GM18526 (cell line): Measurements from ENCODE around the gene GNL3.
A peak's percentile ranks its signal among the peaks of the same experiment; 100 is the strongest.

Experiments used
- POLR2A ChIP-seq: IDR thresholded peaks from 3 replicates; pipeline ENCODE4 v1.6.1; 2011; ENCODE audit not compliant: insufficient read length; ENCODE audit errors: extremely low read depth

The GNL3 gene

DNA sequence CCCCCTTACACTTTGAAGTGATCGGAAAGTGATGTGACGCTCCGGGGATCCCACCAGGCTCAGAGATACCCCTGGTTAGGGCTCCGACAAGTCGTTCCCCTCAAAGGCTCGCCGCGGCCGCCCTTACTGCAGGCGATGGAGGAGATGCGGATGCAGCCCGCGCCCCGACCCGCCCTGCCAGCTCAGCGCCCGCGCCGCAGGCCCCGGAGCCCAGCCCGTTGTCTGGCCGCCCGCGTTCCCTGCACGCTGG lies 19.5 kb downstream of the GNL3 start:
- peak; percentile 71 for TF ChIP-seq POLR2A

DNA sequence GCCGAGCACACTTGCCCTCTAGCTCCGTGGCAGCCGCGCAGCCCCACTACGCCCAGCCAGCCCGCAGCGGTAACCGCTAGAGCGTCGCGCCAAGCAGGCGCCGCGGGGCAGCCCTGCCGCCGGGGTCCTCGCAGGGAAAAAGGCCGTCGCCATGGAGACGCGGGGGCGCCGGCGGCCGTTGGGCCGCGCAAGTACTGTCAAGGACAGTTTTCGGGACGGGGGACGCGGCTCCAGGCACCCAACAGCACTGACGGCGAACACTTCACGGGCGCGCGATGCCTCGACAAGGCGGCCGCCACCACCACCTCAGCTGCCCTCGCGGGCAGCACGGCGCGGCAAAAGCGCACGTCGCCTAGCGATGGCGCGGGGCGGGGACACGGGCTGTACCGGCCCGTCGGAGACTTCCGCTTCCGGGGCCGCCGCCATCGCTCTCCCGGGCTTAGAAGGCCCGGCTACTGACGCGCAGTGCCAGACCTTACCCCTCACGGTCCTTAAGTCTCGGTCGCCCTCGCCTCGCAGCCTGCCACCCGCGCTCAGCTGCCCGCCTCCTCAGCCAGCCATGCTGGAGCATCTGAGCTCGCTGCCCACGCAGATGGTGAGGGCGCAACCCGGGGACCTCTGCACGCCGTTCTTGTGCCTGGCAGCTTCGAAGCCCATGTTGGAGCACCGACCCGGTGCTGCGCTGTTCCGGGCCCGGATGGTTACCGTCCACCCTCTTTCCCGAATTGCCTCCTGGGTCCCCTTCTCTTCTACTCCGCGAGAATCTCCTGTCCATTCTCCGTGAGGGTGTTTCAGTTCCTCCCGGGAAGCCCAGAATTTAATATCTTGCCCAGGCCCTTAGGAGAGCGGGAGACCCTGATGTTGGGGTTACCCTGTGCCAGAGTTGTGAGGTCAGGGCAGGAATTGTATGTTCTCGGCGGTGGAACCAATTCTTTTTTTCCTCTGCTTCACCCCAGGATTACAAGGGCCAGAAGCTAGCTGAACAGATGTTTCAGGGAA lies 20.2 kb downstream of the GNL3 start, which contains the start of the genes GLT8D1 and SPCS1:
Gene GLT8D1 (minus strand): TSS at position 104 of the 999 bp plus-strand sequence. CDS start 5,331 bp downstream, outside the sequence.
Gene SPCS1 (plus strand): TSS at position 419 of the 999 bp plus-strand sequence. CDS start 141 bp downstream, at position 560.
- TF ChIP-seq POLR2A: peak; percentile 85

DNA sequence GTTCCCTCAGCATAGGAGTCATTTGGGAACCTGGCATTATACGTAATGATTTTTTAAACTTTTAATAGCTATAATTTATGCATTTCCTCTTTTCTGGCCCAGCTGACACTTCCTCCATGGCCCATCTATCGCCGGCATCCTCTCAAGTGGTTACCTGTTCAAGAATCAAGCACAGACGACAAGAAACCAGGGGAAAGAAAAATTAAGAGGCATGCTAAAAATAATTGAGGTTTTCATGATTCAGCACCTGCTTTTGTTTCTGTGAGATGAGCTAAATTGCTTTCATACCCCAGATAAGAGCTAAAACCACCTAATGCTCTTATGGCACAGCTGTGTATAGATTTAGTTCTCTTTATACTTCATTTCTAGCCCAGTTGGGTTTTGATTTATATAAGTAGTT lies 21.8 kb downstream of the GNL3 start:
- TF ChIP-seq POLR2A: no peak

DNA sequence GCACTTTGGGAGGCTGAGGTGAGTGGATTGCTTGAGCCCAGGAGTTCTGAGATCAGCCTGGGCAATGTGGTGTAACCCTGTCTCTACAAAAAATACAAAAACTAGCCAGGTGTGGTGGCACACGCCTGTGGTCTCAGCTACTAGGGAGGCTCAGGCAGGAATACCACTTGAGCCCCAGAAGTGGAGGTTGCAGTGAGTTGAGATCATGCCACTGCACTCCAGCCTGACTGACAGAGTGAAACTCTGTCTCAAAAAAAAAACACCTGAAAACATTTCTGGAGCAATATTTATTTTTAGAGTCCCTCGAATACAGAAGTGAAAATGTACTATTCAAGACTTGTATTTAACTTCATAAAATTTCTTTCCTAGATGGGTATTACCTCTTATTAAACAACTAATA lies 24.7 kb downstream of the GNL3 start:
- no peak for TF ChIP-seq POLR2A

DNA sequence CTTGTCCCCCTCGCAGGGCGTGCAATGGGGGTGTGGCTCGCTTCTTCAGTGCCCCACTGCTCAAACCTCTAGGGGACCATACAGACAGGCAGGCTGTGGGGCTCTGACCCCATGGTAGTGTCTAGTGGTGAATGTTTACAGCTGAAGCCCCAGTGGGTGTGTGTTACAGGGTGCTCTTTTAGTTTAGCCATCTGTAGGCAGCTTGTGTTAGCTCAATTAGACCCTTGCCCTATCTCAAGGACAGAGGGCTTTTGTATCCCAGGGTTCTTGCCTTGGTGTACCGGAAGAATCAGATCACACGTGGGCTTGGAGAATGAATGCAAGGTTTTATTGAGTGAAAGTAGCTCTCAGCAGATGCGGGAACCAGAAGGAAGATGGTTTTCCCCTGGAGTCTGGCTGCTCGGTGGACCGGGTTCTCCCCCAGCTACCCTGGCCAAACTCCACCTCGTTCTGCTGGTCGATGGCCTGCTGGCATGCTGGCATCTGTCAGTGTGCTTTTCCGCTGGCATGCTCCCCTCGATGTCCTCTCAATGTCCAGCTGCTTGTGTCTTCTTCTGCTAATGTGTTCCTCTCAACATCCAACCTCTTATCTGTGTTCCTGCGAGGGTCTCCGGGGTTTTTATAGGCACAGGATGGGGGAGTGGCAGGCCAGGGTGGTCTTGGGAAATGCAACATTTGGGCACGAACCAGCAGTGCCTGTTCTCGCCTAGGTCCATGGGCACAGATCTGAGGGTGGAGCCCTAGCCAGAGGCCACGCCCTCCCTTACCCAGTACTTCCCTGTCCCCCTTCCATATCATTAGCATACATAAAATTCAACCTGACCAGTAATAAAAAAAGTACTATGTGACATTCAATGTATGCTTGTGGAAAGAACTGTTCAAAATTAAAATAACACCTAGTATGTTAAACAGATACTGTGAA lies 26.7 kb downstream of the GNL3 start:
- no peak for TF ChIP-seq POLR2A

DNA sequence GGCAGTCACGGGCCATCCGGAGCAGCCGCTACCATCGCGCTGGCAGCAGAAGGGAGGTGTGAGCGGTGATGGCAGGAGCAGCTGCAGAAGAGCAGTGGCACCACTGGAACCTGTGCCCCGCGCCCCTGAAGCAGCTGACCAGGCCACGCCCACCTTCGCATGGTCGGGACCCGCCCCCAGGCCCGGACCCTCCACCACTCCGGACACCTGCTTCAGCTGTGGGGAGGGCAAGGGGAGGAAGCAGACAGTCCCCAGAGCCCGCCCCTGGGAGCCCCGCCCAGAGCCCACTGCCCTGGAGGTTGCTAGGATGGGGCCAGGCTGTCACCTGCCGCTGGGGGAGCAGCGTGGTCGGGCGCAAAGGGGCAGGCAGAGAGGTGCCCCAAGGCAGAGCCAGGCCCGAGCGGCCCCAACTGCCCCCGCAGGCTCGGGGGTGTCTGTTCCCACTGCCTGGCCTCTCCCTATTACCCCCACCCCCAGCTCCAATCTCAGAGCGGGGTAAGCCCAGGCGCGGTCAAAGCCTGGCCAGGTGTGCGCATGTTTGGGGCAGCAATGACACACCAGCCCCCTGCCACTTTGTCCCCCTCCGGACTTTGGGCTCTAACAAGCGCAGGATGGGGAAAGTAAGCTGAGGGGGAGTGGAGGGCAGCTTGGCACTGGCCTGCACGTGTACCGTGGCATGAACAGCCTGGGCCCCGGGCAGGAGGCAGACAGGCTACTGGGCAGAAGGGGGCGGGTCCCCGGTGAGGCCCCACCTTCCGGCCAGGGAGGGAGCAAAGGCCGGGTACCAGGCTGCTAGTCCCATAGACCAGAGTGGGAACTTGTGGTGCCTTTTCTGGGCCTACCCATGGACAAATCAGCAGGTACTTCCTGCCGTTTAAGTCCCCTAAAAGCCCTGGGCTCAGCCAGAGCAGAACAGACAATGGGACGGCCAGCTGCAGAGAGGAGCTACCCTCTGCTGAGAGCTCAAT lies 28.8 kb downstream of the GNL3 start:
- TF ChIP-seq POLR2A: no peak

DNA sequence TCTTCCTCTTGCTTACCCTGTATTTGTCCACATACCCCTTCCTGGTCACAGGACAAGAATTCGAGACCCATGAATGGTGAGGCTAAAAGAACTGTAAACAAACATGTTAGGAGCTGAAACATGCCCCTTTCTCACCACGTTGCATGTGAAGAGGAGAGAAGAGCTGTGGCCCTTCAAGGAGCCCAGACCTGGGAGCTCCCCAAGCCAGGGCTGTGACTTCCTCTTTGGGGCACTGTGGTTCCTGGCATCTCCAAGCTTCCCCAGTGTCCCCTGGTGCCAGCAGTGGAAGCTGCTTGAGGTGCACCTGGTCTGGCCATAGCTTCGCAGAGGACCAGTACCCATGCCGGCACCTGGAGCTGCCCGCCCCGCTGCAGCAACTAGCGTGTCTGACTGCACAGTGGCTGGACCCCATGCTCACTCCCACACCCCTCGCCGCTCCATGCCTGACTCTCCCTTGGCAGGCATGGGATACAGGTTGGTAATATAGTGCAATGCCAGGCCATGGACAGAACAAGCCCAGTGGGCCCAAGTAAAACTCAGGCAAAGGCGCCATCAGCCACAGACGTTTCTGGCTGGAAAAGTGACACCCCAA lies 30.0 kb downstream of the GNL3 start:
- no peak for TF ChIP-seq POLR2A

DNA sequence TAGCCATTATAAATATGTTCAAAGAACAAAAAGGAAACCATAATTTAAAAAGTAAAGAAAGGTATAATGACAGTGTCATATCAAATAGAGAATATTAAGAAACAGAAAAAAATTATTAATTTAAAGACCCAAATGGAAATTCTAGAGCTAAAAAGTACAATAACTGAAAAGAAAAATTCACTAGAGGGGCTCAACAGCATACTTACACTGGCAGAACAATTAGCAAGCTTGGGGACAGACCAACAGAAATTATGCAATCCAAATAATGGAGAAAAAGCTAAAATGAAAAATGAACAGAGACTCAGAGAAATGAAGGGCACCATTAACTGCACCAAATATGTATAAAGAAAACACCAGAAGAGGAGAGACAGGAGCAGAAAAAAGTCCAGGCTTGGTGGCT lies 33.8 kb downstream of the GNL3 start:
- TF ChIP-seq POLR2A: no peak

DNA sequence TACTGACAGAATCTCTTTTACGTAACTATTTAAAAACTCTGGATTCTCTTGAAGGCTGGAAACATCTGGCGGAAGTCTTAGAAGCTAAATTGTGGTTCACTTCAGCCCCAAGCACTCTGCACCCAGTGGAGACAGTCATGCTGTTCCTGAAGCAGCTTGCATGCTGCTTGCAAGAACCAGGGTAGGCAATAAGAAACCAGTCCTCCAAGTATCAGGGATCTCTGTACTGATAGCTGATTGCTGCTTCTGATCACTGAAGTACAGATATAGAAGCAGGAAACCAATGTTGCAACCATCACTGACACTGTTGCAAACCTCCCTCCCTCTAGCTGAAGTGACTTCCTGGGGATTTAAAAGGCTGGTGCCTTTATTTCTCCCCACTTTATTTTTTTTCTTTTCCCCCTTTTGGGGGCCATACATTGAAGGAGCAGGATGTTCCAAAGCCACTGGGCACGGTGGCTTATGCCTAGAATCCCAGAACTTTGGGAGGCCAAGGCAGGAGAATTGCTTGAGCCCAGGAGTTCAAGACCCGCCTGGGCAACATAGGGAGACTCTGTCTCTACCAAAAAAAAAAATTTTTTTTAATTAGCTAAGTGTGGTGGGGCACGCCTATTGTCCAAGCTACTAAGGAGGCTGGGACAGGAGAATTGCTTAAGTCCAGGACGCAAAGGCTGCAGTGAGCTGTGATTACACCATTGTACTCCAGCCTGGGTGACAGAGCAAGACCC lies 35.3 kb downstream of the GNL3 start:
- TF ChIP-seq POLR2A: no peak

DNA sequence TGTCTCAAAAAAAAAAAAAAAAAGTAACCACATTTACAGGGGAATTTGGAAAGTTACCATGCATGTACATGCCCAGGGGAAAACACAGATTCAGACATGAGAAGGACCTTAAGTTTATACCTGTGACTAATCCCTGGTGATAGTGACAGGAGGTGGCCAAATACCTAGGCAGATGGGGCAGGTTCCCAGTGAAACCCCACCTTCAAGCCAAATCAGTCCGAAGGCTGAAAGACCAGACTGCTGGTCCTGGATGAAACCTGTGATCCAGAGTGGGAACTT lies 35.8 kb downstream of the GNL3 start:
- TF ChIP-seq POLR2A: no peak

DNA sequence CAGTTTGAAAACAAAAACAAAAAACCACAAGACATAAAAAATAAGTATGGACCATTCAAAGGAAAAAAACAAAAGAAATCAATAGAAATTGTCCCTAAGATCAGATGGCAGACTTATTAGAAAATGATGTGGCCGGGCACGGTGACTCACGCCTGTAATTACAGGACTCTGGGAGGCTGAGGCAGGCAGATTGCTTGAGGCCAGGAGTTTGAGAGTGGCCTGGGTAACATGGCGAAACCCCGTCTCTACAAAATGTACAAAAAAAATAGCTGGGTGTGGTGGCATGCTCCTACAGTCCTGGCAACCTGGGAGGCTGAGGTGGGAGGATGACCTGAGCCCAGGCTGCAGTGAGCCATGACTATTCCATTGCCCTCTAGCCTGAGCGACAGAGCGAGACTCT lies 36.7 kb downstream of the GNL3 start:
- no peak for TF ChIP-seq POLR2A

DNA sequence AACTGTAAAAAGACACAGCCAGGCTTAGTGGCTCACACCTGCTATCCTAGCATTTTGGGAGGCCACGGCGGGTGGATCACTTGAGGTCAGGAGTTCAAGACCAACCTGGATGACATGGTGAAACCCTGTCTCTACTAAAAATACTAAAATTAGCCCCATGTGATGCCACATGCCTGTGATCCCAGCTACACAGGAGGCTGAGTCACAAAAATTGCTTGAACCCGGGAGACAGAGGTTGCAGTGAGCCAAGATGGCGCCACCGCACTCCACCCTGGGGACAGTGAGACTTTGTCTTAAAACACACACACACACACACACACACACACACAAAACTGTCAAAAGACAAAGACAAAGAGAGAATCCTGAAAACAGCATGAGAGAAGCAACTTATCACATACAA lies 38.1 kb downstream of the GNL3 start:
- TF ChIP-seq POLR2A: no peak

DNA sequence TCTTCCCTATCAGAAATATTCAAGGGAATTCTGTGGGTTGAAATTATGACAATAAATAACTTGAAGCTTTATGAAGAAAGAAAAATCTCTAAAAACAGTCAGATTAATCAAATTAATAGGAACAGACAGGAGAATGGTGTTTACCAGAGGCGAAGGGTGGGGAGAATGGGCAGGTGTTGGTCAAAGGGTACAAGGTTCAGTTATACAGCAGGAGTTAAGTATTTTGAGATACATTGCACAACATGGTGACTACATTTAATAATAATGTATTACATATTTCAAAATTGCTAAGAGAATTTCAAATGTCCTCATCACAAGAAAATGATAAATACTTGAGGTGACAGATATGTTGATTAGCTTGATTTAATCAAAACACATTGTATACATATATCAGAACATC lies 38.7 kb downstream of the GNL3 start:
- TF ChIP-seq POLR2A: no peak

DNA sequence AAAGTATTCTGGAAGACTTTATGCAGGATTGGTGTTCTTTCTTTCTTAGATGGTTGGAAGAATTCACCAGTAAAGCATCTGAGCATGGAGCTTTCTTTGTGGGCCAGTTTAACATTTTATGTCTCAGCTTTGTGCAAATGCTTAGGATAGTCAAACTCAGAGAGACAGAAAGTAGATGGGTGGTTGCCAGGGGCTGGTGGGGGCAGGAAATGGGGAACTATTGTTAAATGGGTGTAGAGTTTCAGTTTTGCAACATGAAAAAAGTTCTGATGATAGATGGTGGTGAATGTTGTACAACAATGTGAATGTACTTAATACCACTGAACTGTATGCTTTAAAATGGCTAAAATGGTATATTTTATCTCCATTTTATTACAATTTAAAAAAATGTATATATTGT lies 44.8 kb downstream of the GNL3 start:
- no peak for TF ChIP-seq POLR2A

DNA sequence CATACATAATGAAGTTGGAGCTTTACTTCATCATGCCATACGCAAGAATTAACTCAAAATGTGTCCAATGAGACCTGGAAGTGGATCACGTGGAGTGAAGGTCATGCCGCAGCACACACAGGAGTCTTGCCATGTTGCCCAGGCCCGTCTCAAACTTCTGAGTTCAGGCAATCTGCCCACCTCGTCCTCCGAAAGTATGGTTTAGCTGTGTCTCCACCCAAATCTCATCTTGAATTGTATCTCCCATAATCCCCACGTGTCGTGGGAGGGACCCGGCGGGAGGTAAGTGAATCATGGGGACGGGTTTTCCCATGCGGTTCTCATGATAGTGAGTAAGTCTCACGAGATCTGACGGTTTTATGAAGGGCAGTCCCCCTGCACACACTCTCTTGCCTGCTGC lies 45.8 kb downstream of the GNL3 start:
- no peak for TF ChIP-seq POLR2A
